ENCODE measurements around the gene VPREB3. TPM values are rescaled to one million over a fixed set of nuclear protein-coding genes. Genes with fewer than 3 reads are reported as not detected.

VPREB3 gene
- total RNA-seq, 3 donors from 2014 or later (not counting 1 experiment from before 2014, with no cell fraction given): not detected

DNA sequence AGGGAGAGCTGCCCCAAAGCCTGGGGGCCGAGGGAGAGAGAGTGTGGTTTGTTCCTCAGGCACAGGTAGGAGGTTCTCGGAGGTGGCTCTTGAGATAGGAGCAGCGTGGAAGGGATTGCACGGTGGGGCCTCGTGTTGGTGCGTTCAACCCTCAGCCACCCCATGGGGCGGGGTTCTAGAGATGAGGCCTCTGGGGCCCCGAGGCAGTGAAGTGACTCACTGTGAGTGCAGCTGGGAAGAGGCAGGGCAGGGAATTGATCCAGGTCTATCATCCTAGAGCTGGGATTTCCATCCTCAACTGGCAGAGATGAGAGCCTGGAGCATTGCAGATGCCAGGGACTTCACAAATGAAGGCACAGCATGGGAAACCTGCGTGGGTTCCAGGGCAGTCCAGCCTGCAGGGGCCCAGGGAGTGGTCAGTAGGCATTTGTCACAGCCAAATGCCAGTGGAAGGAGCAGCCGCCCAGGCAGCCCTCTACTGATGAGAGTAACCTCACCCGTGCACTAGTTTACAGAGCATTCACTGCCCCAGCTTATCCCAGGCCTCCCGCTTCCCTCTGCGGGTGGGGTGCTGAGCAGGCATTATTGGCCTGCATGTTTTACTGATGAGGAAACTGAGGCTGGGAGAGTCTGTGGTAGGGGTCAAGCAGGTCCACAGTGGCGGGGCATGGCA, 27.4 kb upstream of the VPREB3 start:
- Mint-ChIP-seq H3K36me3 (no peaks in the 10 kb centered on the region), H3K27me3 (ENCODE audit: low read depth in 2 of 2) (no peaks in the 10 kb centered on the region), H3K4me3 (no peak overlapping the region), H3K9me3 (no peaks in the 10 kb centered on the region), H3K27ac (no peak overlapping the region), H3K4me1 (peaks cover 6 to 10% of the 10 kb centered on the region in 2 donors)
- no peaks in the 10 kb centered on the region for H3K27me3 ChIP-seq (ENCODE audit: control insufficient read depth, insufficient read depth, low read length)
- peaks cover 24% of the 10 kb centered on the region for H3K4me1 ChIP-seq (ENCODE audit: control insufficient read depth, insufficient read depth, low read length)
- ATAC-seq: no peak
- TF ChIP-seq, protein P1, sequence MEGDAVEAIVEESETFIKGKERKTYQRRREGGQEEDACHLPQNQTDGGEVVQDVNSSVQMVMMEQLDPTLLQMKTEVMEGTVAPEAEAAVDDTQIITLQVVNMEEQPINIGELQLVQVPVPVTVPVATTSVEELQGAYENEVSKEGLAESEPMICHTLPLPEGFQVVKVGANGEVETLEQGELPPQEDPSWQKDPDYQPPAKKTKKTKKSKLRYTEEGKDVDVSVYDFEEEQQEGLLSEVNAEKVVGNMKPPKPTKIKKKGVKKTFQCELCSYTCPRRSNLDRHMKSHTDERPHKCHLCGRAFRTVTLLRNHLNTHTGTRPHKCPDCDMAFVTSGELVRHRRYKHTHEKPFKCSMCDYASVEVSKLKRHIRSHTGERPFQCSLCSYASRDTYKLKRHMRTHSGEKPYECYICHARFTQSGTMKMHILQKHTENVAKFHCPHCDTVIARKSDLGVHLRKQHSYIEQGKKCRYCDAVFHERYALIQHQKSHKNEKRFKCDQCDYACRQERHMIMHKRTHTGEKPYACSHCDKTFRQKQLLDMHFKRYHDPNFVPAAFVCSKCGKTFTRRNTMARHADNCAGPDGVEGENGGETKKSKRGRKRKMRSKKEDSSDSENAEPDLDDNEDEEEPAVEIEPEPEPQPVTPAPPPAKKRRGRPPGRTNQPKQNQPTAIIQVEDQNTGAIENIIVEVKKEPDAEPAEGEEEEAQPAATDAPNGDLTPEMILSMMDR (IDR thresholded peaks at IDR 0.05): no peak
- no peak overlapping the region for H3K4me3 ChIP-seq (ENCODE audit: low read length)
- intact Hi-C loops (cut with micrococcal nuclease): no loop called here
- no peaks in the 10 kb centered on the region for H3K36me3 ChIP-seq (ENCODE audit: control insufficient read depth, insufficient read depth, low read length)
- no peaks in the 10 kb centered on the region for H3K9me3 ChIP-seq (ENCODE audit: control insufficient read depth, insufficient read depth, low read length)
- DNase-seq: no peak
- H3K27ac ChIP-seq (ENCODE audit: low read length): no peak overlapping the region
- WGBS (ENCODE audit: insufficient coverage): 91% methylated on average over 14 of the region's 14 CpGs

DNA sequence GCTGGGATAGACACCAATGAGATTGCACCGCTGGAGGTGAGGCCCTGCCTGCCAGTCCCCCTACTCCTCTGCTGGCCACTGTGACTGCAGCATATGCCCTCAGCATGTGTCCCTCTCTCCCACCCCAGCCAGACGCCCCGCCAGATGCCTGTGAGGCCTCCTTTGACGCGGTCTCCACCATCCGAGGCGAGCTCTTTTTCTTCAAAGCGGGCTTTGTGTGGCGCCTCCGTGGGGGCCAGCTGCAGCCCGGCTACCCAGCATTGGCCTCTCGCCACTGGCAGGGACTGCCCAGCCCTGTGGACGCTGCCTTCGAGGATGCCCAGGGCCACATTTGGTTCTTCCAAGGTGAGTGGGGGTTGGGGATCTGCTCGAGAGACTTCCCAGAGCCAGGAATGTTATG, 26.8 kb upstream of the VPREB3 start:
- Mint-ChIP-seq H3K4me1 (peaks cover 6 to 7% of the 10 kb centered on the region in 2 donors), H3K27me3 (ENCODE audit: low read depth in 2 of 2) (no peaks in the 10 kb centered on the region), H3K27ac (no peak overlapping the region), H3K36me3 (no peaks in the 10 kb centered on the region), H3K9me3 (no peaks in the 10 kb centered on the region), H3K4me3 (no peak overlapping the region)
- Histone ChIP-seq H3K36me3 (ENCODE audit: control insufficient read depth, insufficient read depth, low read length) (no peaks in the 10 kb centered on the region), H3K4me1 (ENCODE audit: control insufficient read depth, insufficient read depth, low read length) (peaks cover 18% of the 10 kb centered on the region), H3K4me3 (ENCODE audit: low read length) (no peak overlapping the region), H3K27ac (ENCODE audit: low read length) (no peak overlapping the region), H3K27me3 (ENCODE audit: control insufficient read depth, insufficient read depth, low read length) (no peaks in the 10 kb centered on the region), H3K9me3 (ENCODE audit: control insufficient read depth, insufficient read depth, low read length) (no peaks in the 10 kb centered on the region)
- TF ChIP-seq, protein P1 (IDR thresholded peaks at IDR 0.05): no peak
- 91% methylated on average over 15 of the region's 15 CpGs for WGBS (ENCODE audit: insufficient coverage)
- intact Hi-C loops (cut with micrococcal nuclease): no loop called here
- no peak for ATAC-seq
- DNase-seq: no peak

DNA sequence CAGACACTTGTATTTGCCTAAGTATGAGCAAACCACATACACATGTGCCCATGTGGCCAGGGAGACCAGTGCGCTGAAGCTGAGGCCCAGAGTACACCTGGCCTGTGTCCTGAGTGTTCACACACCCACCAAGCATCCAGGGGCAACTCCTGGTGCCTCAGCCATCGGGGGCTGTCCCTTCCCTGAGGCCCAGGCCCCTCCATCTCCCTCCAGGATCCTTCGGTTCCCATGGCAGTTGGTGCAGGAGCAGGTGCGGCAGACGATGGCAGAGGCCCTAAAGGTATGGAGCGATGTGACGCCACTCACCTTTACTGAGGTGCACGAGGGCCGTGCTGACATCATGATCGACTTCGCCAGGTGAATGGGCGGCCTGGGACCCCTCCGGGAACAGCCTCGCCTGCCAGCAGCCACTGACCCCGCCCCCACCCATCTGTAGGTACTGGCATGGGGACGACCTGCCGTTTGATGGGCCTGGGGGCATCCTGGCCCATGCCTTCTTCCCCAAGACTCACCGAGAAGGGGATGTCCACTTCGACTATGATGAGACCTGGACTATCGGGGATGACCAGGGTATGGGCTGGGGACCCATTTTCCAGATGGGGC, 26.0 kb upstream of the VPREB3 start:
- H3K36me3 Mint-ChIP-seq: no peaks in the 10 kb centered on the region
- TF ChIP-seq, protein P1 (IDR thresholded peaks at IDR 0.05): no peak
- no peak for ATAC-seq
- H3K4me3 Mint-ChIP-seq: no peak overlapping the region
- Histone ChIP-seq H3K27me3 (ENCODE audit: control insufficient read depth, insufficient read depth, low read length) (no peaks in the 10 kb centered on the region), H3K27ac (ENCODE audit: low read length) (no peak overlapping the region), H3K4me1 (ENCODE audit: control insufficient read depth, insufficient read depth, low read length) (peaks cover 17% of the 10 kb centered on the region), H3K36me3 (ENCODE audit: control insufficient read depth, insufficient read depth, low read length) (no peaks in the 10 kb centered on the region), H3K9me3 (ENCODE audit: control insufficient read depth, insufficient read depth, low read length) (no peaks in the 10 kb centered on the region), H3K4me3 (ENCODE audit: low read length) (no peak overlapping the region)
- no peaks in the 10 kb centered on the region for H3K27me3 Mint-ChIP-seq (ENCODE audit: low read depth in 2 of 2)
- peaks cover 6 to 7% of the 10 kb centered on the region in 2 donors for H3K4me1 Mint-ChIP-seq
- intact Hi-C loops (cut with micrococcal nuclease): no loop called here
- DNase-seq: no peak
- H3K9me3 Mint-ChIP-seq: no peaks in the 10 kb centered on the region
- WGBS (ENCODE audit: insufficient coverage): 92% methylated on average over 20 of the region's 20 CpGs
- H3K27ac Mint-ChIP-seq: no peak overlapping the region
